Lung (tissue), 12 donors: ENCODE results near the gene ROBO1. TPM values are rescaled to one million over a fixed set of nuclear protein-coding genes. Genes with fewer than 3 reads are reported as not detected.

Source experiments
- ATAC-seq: fragments of 200-7000 bp; cut with Tn5 transposase; one replicate; pipeline ENCODE4 v1.9.1; 2020; ENCODE audit warnings: moderate number of reproducible peaks; ENCODE audit not compliant: insufficient read depth, low FRiP score
- DNase-seq, 3 donors: peaks; one replicate each; pipeline ENCODE4 v3.0.0-alpha.2; 2013 to 2017
- H3K27ac ChIP-seq, 2 donors: one replicate each; pipeline ENCODE4 v1.5.1; 2013; ENCODE audit warnings: mild to moderate bottlenecking in 2 of 2, moderate library complexity in 2 of 2, control low read depth in 1 of 2, inconsistent platforms in 1 of 2, low read depth in 1 of 2, low read length in 1 of 2
- H3K27me3 ChIP-seq, 3 donors: one replicate each; pipeline ENCODE4 v1.5.1; 2013; ENCODE audit warnings: low read length in 2 of 3; ENCODE audit not compliant: control insufficient read depth in 3 of 3, insufficient read depth in 3 of 3
- H3K36me3 ChIP-seq, 4 donors: one replicate each; pipeline ENCODE4 v1.5.1; 2013; ENCODE audit warnings: low read length in 4 of 4, mild to moderate bottlenecking in 1 of 4, moderate library complexity in 1 of 4; ENCODE audit not compliant: control insufficient read depth in 4 of 4, insufficient read depth in 4 of 4
- H3K4me1 ChIP-seq, 5 donors: one replicate each; pipeline ENCODE4 v1.5.1; 2013; ENCODE audit warnings: low read length in 5 of 5, mild to moderate bottlenecking in 2 of 5, moderate library complexity in 1 of 5; ENCODE audit not compliant: control insufficient read depth in 5 of 5, insufficient read depth in 5 of 5
- H3K4me3 ChIP-seq: one replicate; pipeline ENCODE4 v1.5.1; 2013; ENCODE audit warnings: mild to moderate bottlenecking, control low read depth, moderate library complexity
- H3K9ac ChIP-seq, 2 donors: one replicate each; pipeline ENCODE4 v1.5.1; 2013; ENCODE audit warnings: low read length in 2 of 2, control low read depth in 1 of 2; ENCODE audit not compliant: insufficient read depth in 1 of 2
- H3K9me3 ChIP-seq, 4 donors: one replicate each; pipeline ENCODE4 v1.5.1; 2013; ENCODE audit warnings: low read length in 3 of 4, mild to moderate bottlenecking in 1 of 4, moderate library complexity in 1 of 4; ENCODE audit not compliant: control insufficient read depth in 4 of 4, insufficient read depth in 3 of 4
- WGBS, 2 donors: extraction: QIAGEN DNeasy Blood & Tissue Kit; methylation state at CpG; one replicate each; pipeline ENCODE4 v1.1.7; 2013; 5-methylcytosine and 5-hydroxymethylcytosine counted together
- polyA plus RNA-seq, 2 donors: library from polyadenylated mRNA; stranded (reverse); fragments of 200-250 nt; gene quantifications; one replicate each; pipeline ENCODE4 v1.2.1, GENCODE V29; 2013
- total RNA-seq, 2 donors: library from RNA; depleted of rRNA in 1 of 2; stranded (reverse); fragments of >200 nt in 1 of 2; gene quantifications; one replicate each; pipeline ENCODE4 v1.2.1, GENCODE V29; 2014 to 2021
- TF ChIP-seq, protein P1 (sequence below): IDR thresholded peaks from 2 replicates; pipeline ENCODE4 v1.5.1; 2012; ENCODE audit warnings: mild to moderate bottlenecking; ENCODE audit errors: control extremely low read depth, extremely low read depth
- donor health status: control.
- donor health status: control.
- donor health status: Bipolar disorder and iron deficiency.
- donor health status: healthy.
- donor health status: DM: yes; HTN: yes; CAD: no.

The ROBO1 gene
- total and polyA plus RNA-seq, 4 donors: 2.6 to 72.6 (median 15.7) TPM

DNA sequence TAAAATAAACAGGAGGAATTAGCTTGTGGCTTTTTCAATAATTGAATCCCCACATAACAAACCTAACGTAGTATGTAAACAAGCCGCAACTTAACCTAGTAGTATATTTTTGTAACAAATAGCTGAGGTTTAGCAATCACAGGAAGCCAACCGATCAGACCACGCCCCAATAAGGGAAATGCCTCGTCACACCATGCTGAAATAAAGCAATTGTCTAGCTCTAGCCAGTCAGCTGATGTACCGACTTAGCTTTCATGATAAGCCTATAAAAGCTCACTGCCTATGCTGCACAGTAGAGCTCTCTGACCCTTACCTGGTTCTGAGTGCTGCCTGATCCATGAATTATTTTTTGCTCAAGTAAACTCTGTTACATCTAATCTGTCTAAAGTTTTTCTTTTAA, 208.9 kb downstream of the ROBO1 start:
- WGBS, 2 donors: 53 to 65% methylated on average over 6 of the region's 6 CpGs
- H3K36me3 ChIP-seq: no peaks in the 10 kb centered on the region
- H3K27me3 ChIP-seq: no peaks in the 10 kb centered on the region
- ATAC-seq (no peak), DNase-seq (no peak)
- peaks cover 0 to 2% (median 0%) of the 10 kb centered on the region in 4 donors for H3K9me3 ChIP-seq
- no peak overlapping the region for H3K27ac ChIP-seq
- H3K4me1 ChIP-seq: no peaks in the 10 kb centered on the region
- TF ChIP-seq, protein P1, sequence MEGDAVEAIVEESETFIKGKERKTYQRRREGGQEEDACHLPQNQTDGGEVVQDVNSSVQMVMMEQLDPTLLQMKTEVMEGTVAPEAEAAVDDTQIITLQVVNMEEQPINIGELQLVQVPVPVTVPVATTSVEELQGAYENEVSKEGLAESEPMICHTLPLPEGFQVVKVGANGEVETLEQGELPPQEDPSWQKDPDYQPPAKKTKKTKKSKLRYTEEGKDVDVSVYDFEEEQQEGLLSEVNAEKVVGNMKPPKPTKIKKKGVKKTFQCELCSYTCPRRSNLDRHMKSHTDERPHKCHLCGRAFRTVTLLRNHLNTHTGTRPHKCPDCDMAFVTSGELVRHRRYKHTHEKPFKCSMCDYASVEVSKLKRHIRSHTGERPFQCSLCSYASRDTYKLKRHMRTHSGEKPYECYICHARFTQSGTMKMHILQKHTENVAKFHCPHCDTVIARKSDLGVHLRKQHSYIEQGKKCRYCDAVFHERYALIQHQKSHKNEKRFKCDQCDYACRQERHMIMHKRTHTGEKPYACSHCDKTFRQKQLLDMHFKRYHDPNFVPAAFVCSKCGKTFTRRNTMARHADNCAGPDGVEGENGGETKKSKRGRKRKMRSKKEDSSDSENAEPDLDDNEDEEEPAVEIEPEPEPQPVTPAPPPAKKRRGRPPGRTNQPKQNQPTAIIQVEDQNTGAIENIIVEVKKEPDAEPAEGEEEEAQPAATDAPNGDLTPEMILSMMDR: no peak
- H3K9ac ChIP-seq: no peak overlapping the region
- no peak overlapping the region for H3K4me3 ChIP-seq

DNA sequence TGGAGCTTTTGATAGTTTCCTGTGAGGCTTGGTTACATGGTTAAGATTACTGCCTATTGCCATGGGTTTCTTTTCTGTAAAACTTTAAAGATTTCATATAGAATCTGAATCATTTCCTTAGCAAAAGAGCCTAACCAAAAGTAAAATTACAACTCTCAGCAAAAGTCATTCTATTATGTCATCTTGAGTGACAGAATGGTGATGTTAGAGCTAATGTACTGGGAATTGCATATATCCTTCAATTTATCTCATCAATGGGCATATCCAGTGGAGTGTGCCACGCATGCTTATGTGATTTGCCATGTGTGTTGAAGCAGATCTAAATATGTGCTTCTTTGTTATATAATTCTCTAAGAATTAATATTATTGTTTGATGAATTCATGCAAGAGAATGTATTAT, 212.1 kb downstream of the ROBO1 start:
- Histone ChIP-seq H3K36me3 (no peaks in the 10 kb centered on the region), H3K9ac (no peak overlapping the region), H3K4me3 (no peak overlapping the region), H3K27me3 (no peaks in the 10 kb centered on the region), H3K27ac (no peak overlapping the region), H3K4me1 (no peaks in the 10 kb centered on the region), H3K9me3 (peaks cover 0 to 2% (median 0%) of the 10 kb centered on the region in 4 donors)
- WGBS, 2 donors: 93 to 95% methylated on average over 1 of the region's 1 CpG
- no peak for DNase-seq
- TF ChIP-seq, protein P1: no peak
- no peak for ATAC-seq

DNA sequence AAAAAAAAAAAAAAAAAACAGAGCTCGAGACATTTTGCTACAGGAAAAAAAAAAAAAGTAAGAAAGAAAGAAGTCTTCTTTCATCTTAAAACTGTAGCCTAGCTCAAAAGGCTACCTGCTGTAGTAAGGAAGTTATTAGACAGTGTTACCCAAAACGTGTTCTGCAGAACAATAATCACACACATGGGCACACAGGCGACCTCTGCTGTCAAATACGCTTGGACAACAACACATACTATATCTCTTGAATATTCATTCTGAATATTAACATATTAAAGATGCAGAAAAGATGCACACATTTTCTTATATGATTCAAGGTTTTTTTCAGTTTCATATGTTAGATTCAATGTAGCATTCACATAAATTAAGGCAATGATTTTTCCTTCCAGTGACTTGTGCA, 215.8 kb downstream of the ROBO1 start:
- Histone ChIP-seq H3K4me1 (no peaks in the 10 kb centered on the region), H3K27ac (no peak overlapping the region), H3K36me3 (no peaks in the 10 kb centered on the region), H3K27me3 (no peaks in the 10 kb centered on the region), H3K4me3 (no peak overlapping the region), H3K9ac (no peak overlapping the region), H3K9me3 (no peaks in the 10 kb centered on the region)
- DNase-seq (no peak), ATAC-seq (no peak)
- TF ChIP-seq, protein P1: no peak
- 53 to 65% methylated on average over 4 of the region's 4 CpGs for WGBS, 2 donors

DNA sequence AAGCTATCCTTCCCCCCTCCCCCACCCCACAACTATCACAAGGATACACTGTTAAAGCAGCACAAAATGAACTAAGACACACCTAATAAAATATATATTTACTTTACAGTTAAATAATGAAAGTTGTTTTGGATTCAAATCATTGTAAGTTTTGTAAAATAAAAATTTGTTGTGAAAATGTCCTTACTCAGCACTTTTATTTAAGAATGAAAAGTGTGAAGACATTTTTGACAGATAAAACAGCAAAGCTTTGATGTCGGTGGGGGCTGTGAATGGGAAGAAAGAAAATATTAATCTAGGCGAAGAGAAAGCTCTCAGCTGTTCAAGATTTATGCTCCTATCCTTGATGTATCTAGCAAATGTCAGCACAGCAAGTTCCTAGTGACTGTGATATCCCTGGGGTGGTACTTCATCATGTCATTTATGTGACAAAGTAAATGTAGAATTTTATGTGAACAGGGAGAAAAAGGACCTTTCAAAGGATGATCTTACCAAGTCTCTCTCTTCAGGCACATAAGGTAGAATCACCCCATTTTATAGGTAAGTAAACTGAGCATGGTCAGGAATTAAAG, 216.4 kb downstream of the ROBO1 start:
- H3K27me3 ChIP-seq: no peaks in the 10 kb centered on the region
- no peaks in the 10 kb centered on the region for H3K4me1 ChIP-seq
- H3K36me3 ChIP-seq: no peaks in the 10 kb centered on the region
- DNase-seq: no peak
- H3K9ac ChIP-seq: no peak overlapping the region
- no peak overlapping the region for H3K27ac ChIP-seq
- no peak overlapping the region for H3K4me3 ChIP-seq
- TF ChIP-seq, protein P1: no peak
- 50 to 67% methylated on average over 2 of the region's 2 CpGs for WGBS, 2 donors
- no peaks in the 10 kb centered on the region for H3K9me3 ChIP-seq
- no peak for ATAC-seq
